Stimulated activated CD8-positive, alpha-beta memory T cell treated with anti-CD3 and anti-CD28 coated beads, Interleukin-12 subunit alpha, Interleukin-12 subunit beta, amount 100 ng/mL, for 24 hours (primary cell): ENCODE measurements around the gene ASCC2.

Experiments used
- DNase-seq: peaks from one replicate; pipeline ENCODE4 v3.0.0-alpha.2; 2020; ENCODE audit errors: extremely low read depth

The ASCC2 gene

DNA sequence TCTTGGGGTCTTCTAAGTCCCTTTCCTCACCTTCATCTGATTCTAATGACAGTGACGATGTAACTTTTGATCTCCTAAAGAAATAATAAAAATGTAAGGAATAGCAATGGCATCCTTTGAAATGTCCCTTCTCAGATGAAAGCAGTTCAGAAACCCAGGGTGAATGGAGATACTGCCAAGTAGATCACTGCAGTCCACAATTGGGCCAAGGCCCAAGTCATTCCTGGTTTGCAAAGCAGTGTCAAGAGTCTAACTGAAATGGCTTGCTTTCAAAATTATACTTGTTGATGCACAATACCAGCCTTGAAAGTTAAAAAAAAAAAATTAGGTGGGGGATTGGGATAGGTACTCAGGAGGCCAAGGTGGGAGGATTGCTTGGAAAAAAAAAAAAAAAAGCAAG is 20.4 kb downstream of the ASCC2 start:
- DNase-seq: no peak

GRCh38 chr22:29816980-29817379 is 21.1 kb downstream of the ASCC2 start:
- DNase-seq: no peak

DNA sequence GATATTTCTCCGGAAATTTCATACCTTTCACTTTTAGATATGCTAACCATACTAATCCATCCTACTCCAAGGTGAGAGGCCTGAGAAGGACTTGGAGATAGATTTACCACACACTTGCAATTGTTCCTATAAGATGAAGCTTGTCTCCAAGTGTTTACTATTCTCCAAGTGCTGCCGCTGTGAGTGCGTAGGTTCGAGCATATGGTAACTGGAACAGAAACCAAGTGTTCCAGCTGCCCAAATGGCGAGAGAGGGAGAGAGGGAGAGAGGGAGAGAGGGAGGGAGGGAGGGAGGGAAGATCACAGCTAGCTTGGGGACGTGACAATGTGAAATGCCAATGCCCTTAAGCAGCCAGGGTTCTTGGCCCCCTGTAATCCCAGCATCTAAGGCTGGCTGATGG is 21.5 kb downstream of the ASCC2 start:
- no peak for DNase-seq

GRCh38 chr22:29816128-29816527 is 21.9 kb downstream of the ASCC2 start:
- DNase-seq: no peak

GRCh38 chr22:29815580-29815979 is 22.5 kb downstream of the ASCC2 start:
- DNase-seq: no peak

DNA sequence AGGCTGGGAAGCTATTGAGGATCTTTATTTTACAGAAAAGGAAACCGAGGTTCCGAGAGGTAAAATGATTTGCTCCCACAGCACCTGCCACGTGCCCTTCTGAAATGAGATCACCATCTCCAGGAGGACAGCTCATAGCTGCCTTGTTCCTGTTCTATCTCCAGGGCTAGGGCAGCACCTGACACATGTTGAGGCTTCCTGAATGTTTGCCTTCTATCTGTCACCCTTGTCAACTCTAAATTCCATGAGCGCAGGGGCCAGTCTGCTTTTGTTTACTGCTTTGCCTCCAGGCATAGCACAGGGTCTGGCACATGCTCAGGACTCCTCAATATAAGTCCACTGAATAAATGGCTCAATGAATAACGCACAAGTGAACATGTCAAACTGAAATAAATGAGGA is 24.1 kb downstream of the ASCC2 start:
- DNase-seq: no peak

- DNase-seq: no peak
Observed at GRCh38 chr22:29813563-29813962, 24.5 kb downstream of the ASCC2 start.

DNA sequence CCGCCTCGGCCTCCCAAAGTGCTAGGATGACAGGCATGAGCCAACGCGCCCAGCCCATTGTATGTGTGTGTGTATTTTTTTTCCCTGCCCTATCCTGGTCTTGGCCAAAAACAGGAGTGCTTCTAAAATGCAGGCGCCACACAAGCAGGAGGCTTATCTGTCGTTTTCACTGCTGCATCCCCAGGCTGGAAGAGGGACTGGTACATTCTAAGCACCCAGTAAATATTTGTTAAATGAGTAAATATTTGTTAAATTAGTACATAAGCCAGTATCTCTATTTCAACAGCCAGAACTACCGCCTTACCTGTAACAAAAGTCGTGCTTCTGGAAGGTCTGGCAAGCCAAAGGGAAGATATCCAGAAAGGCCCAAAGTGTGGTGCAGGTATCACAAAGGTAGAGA is 24.9 kb downstream of the ASCC2 start:
- DNase-seq: no peak

GRCh38 chr22:29811377-29811776 is 26.7 kb downstream of the ASCC2 start:
- no peak for DNase-seq

DNA sequence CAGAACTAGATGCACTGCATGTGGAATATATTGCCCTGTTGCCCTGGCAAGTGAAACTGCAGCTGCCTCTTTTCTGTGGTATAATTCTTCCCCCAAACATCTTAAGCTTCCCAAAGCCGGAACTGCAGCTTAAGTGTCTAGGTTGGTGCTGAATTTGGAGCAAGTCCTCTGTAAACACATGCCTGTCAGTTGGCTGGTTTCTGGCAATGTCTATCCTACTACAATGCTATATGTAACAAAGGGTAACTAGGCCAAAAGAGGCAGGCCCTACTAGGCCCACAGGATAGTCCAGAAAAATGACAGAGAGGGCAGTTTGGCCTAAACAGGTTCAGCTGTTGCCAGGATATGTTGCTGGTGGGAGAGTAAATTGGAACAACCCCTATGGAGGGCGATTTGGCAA is 27.9 kb downstream of the ASCC2 start:
- DNase-seq: no peak

- DNase-seq: no peak
Observed at GRCh38 chr22:29806196-29806595, 31.9 kb downstream of the ASCC2 start.

DNA sequence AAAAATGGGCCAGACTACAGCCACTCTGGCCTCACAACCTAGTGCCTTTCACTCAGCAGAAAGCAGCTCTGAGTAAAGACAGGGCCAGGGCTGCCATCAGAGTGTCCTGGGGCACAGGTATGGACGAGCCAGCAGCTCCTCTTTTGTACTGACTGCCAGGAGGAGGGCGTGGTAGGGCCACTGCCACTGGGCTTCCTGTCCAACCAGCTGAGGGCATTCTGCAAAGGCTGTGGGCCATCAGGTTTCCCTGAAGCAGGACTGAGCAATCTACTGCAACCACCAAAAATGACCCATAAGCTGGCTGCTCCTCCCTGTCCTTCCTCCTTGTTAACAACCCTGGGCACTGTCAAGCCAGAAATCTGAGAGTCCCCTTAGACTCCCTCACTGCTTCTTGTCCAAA is 33.1 kb downstream of the ASCC2 start:
- DNase-seq: no peak

DNA sequence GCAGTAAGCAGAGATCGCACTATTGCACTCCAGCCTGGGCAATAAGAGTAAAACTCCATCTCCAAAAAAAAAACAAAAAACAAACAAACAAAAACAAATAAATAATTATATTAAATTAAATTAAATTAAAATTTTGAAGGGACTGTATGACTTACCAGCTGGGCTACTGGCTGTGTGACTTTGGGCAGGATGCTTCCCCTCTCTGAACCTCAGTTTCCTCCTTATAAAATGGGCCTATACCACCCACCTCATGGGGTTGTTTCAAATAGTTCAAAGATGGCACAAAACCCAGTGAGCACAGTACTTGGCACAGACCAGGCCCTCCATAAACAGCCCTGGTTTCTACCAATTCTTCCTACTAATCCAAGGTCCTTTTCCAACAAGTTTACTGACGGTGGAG is 34.9 kb downstream of the ASCC2 start:
- no peak for DNase-seq

GRCh38 chr22:29801796-29802195 is 36.3 kb downstream of the ASCC2 start:
- DNase-seq: no peak

DNA sequence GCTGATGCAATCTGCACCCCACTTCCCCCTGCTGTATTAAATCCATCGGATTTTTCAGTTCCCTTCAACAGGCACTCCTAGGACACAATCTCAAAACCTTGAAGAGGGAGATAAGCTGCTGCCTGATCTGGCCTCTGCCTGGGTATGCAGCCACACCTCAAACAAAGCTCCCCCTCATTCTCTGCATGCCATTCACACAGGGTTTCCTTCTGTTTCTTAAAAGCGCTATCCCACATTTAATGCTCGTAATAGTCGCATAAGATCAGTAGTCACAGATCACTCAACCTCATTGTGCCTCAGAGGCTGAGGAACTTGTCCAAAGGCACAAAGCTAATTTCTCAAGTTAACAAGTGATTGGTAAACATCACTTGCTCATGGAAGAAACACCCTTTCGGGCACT is 36.9 kb downstream of the ASCC2 start:
- no peak for DNase-seq

GRCh38 chr22:29799217-29799680 is 38.8 kb downstream of the ASCC2 start:
- DNase-seq: no peak

- DNase-seq: no peak
Observed at GRCh38 chr22:29798801-29799200, 39.3 kb downstream of the ASCC2 start.

DNA sequence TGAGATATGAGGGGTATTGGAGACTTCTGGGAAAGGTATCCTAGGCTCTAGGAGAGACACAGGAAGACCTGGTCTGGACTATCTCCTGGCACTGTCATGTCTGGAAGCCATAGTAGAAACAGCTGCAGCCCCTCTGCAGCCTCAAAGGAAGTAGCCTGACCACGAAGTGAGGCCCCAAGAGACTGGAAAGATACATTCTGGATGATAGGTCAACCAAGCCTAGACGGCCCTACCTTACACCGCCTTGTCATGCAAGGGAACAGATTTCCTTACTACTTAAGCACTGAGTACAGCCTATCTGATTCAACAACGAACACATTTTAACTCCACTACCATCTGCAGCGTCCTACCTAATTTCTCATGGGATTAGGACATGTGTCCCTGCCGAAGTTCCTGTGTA is 39.8 kb downstream of the ASCC2 start:
- DNase-seq: no peak

- DNase-seq: no peak
Observed at GRCh38 chr22:29797351-29797750, 40.7 kb downstream of the ASCC2 start.

GRCh38 chr22:29795663-29796062 is 42.4 kb downstream of the ASCC2 start:
- no peak for DNase-seq

GRCh38 chr22:29793396-29793795 is 44.7 kb downstream of the ASCC2 start:
- DNase-seq: no peak

DNA sequence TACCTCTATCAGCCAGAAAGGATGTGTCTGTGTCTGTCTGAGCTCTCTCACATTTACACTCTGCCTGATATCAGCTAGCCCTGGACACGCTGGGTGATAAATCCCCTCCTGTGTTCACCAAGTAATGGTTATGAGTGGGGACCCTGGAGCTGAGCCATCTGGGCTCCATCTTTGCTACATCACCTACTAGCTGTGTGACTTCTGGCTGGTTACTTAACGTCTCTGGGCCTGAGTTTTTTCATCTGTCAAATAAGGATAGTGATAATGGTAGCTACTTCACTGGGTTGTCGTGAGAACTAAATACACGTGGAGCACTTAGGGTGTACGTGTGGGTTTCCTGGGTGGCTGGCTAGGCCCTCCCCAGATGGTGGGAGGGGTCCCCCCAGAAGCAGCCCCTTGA is 48.0 kb downstream of the ASCC2 start:
- no peak for DNase-seq

DNA sequence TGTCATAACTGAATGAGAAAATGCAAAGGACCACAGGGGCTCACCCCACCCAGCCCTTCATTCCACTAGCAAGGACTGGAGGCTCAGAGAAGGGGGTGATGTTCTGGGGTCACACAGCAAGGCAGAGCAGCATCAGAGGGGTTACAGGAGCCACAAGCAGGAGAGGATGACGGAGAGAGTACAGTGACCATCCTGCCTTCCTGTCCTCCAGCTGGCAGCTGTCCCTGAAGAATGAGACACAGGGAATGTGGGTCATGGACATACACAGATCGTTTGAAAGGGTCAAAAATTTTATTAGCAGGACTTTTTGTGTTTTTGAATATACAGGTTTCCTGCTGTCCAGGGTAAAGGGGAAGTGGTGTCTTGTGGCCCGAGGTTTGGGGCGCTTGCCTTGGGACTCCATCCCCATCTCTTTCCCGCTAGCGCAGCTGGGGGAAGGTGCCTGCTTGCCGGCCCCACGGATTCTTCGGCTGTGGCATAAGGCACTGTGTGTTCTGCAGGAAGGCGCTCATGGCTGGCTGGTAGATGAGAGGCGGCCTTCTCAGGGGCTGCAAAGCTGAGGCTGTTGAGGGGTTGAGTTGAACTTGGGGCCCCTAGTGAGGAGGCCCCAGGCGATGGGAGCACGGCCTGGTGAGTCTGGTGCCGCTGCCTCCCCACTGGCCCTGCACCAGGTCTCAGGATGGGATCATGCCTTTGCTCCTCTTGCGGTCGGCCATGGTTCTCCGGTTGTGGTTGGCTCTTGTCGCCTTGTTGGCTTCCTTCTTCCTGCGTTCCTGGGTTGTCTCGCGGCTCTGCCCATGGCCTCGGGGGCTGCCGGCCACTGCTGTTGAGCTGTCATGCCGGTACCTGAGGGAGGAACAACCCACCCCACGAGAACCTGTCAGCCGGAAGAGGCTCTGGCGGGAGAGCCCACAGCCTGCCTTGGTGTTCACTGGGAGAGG is 49.5 kb downstream of the ASCC2 start:
- no peak for DNase-seq
